GM15510 (cell line): ENCODE measurements around the gene RAPGEF4.

Source experiments
- POLR2A ChIP-seq: IDR thresholded peaks from 3 replicates; pipeline ENCODE4 v1.6.1; 2011; ENCODE audit warnings: borderline replicate concordance; ENCODE audit not compliant: insufficient read length; ENCODE audit errors: extremely low read depth

RAPGEF4 gene

DNA sequence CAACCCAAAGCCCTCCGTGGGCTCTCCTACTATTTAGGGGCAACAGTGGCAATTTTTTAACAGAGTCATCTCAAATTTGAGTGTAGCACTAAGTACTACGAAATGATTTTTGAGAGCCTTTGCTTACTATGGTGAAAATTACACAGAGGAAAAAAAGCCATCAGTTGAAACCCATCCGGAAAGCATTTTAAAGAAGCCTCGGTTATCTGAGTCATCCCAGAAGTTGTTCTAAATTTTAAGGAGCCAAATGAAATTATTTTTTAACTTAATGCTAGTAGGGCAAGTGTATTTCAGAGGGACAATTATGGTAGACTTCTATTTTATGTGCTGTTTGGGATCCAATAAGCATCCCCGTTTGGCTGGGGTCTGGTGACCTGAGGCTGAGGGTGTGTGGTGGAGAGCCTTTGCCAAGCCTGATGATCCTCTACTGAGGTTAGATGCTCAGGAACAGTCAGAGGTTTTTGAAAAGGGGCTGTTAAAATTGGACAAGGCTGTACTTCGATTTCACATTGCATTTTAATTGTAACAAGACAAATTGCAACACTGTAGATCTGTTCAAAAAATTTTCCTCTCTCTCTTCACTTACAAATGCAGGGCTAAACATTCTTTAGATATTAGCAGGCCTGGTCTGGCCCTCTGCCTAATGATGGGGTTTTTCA, 47.0 kb downstream of the RAPGEF4 start:
- TF ChIP-seq POLR2A, result no peak

DNA sequence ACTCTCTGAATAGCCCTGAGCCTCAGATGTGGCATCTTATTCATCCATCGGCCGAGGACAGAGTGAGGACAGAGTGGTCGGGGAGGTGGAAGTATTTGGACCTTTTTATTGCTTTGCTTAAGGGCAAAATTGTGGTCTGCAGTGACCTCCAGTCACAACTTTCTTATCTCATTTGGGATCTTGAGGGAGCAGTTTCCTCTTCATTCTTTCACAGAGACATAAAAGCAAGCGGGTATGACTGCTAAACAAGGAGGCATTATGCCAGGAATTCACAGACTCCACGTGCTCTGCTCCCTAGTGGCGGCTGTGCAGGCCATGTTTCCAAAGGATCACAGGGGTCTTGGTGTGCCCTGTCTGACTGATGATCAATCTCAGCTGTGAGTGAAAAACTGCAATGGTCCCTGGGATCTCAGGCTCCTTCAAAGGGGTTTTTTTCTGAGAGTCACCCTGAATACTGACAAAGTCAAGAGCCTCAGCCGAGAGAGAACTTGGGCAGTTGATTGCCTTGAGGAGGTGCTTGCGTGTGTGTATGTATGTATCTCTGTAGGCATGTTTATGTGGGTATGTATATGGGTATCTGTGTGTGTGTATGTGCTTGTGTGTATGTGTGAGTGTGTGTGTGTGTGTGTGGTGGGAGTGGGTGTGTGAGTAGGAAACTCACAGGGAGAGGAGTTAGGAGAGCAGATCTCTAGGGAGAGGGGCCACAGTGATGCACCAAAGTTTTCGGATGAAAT, 47.7 kb downstream of the RAPGEF4 start:
- no peak for TF ChIP-seq POLR2A

- TF ChIP-seq POLR2A, result no peak
These were observed 53.2 kb downstream of the RAPGEF4 start for GRCh38 chr2:172788871-172789270.

DNA sequence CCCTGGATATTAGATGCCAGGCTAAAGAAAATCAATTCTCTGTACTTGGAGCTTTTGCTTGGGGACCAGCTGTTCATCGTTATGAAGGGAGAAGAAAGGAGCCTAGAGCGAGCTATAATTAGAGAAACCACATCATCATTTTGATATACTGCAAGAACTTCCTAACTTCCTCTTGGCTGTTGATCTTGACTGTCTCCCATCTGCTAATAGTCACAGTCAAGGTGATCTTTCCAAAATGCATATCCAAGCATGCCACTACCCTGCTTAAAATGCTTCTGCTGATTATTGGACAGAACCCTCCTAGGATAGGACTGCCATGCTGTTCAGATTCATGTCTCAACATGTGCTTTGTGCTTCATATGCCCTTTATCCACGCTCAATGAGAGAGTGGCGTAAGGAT, 54.8 kb downstream of the RAPGEF4 start:
- TF ChIP-seq POLR2A, result no peak

DNA sequence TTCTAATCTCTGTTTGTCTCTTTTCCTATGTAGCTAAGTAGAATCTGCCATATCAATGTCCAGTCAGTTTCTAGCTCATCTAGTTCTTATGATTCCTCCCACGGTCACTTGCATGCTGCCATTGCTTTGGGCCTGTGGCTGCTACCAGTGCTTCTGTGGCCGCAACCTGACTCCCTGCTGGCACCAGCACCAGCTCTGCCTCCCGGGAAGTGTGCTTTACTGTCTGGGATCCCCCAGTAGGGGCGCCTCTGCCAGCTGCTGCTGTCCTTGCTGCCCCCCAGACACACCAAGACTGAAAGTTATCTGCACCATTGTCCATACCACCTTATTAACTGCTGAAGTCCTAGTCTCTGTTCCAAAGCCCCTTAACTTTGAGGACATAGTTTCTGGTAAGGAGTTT, 56.3 kb downstream of the RAPGEF4 start:
- no peak for TF ChIP-seq POLR2A

DNA sequence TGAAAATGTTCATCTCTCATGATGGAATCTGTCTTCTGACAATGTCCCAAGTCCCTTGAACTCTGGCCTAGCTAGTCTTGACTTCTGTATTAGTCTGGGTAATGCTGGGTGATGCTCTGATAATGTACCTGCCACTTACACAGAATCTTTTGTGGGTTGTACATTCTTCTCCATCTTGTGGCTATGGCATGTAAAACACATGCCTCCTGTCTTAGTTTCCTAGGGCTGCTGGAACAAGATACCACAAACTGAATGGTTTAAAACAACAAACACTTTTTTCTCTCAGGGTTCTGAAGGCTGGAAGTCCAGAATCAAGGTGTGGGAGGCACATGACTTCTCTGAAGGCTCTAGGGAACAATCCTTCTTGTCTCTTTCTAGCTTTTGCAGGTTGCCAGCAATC, 57.1 kb downstream of the RAPGEF4 start:
- no peak for TF ChIP-seq POLR2A

- no peak for TF ChIP-seq POLR2A
These were observed 68.8 kb downstream of the RAPGEF4 start for GRCh38 chr2:172804423-172804822.

DNA sequence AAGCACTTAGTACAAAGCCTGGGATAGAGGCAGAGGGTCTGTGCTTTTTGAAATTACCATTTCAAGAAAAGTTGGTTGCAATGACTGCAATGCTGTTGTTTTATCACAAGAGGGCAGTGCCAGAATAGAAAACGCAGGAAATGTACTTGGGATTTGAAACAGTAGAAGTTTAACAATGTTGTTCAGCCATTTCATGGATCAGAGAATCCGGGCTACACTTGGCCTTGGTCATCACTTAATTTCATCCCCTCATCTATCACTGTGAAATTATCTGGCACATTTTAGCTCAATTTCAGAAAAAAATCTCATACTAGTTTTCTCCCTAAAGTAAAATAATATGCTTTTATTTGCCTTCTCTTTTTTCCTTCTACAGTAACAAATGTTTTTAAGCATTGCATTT, 70.8 kb downstream of the RAPGEF4 start:
- TF ChIP-seq POLR2A, result no peak

DNA sequence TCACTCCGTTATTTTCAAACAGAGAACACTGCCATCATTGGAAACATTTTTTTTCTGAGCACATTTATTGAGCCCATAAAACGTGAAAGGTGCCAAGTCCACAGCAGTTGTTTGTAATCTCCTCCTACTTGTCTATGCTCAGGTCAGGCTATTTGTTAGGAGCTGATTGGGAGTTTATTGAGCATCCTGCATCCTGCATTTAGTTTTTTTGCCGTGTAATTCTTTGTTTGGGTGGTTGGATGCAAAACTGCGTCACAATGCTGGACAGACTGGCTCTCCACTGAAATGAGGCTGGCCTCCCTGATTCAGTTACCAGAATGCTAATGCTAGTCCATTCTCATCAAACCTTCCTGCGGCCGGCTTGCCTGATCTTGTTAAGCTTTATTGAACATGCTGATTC, 71.4 kb downstream of the RAPGEF4 start:
- TF ChIP-seq POLR2A, result no peak

- no peak for TF ChIP-seq POLR2A
These were observed 72.5 kb downstream of the RAPGEF4 start for GRCh38 chr2:172808156-172808555.

DNA sequence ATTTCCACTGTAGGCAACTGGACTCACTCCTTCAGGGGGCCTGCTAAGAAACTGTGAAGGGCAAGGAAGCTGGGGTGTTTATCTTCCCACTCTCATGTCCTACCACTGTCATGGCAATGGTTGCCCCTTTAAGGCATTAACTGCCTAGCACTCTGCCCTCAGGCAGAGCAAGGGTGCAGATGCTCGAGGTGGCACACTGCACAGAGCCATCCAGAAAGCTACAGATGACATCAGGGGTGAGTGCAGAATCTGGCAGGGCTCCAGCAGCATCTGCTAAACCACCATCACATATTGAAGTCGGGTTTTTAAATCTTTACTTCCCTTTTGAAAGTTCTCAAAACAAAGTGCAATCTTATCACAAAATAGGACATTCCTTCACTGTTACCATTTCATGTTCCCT, 75.4 kb downstream of the RAPGEF4 start:
- TF ChIP-seq POLR2A, result no peak

DNA sequence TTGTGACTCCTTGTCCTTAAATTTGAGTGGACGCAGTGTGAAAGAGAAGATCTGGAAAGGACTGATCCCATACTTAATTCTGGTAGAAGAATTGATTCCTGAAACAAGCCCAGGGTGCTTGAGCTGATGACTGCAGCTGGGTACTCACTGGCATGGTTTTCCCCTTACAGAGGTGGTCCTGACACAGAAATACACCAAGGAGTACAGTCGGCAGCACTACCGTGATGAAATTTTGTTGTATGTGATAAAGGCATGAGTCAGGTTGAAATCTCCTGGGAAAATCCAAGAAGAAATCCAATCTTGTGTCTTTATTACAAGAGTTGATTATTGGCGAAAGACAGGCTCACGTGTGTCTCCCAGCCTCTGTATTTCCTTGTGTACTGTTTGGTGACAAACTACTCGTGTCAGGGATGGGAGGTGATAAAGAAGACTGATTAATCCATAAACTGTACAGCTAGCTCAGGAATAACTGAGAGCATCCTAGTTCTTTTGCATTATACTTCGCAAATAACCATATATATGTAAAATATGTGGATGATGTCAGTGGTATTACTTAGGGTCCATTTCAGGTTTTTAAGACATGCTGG, 76.6 kb downstream of the RAPGEF4 start:
- no peak for TF ChIP-seq POLR2A

- TF ChIP-seq POLR2A, result no peak
These were observed 77.8 kb downstream of the RAPGEF4 start for GRCh38 chr2:172813314-172813888.

DNA sequence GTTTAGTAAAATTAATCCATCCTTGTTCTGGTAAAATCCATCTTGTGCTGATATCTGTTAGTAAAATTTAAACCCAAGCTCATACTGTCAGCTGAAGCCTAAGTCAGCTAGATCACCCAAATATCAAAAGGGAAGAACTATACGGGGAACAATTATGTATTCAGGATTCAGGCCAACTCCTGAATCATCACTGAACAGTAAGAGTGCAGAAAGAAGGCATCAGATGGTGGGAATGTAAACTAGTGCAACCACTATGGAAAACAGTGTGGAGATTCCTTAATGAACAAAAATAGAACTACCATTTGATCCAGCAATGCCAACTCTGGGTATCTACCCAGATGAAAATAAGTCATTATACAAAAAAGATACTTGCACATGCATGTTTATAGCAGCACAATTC, 81.8 kb downstream of the RAPGEF4 start:
- TF ChIP-seq POLR2A, result no peak

- no peak for TF ChIP-seq POLR2A
These were observed 84.3 kb downstream of the RAPGEF4 start for GRCh38 chr2:172819943-172820342.

DNA sequence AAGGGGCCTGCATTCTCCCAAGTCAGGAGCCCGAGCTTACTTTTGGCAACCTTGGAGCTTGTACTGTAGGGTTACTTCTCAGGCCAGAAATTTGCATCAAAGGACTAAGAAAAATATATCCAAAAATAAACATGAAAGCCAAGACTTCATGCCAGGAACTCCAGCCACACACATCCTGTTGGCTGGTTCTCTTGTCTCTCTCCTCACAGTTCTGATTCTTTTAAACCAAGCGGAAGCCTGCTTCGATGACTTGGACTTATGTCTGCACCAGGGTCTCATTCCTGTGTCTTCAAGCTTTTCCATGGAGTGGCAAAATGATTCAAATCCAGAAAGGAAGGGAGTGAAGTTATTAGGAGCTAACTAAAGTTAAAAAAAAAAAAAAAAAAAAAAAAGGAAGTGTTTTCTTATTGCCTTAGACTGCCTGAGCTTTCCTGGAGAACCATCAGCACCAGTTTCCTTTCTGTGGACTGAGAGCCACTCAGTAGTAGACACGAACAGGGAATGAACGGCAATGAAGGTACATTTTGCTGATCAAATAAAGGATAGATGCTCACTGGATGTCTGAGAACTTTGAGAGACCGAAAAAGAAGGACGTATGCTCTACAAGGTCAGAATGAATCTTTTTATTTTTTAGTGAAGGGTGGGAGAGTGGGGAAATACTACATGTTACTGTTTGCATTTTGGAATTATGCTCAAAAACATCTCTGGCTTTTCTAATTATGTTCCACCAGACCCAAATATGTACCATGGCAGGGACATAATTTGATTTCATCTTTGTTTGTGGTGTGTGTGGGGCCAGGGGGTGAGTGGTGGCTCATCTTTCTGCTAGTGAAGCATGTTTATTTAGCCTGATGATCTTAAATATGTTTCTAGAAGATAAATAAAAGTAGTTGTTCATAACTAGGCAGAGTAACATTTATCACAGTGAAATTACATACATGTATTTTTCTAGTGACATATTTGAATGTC, 86.0 kb downstream of the RAPGEF4 start:
- TF ChIP-seq POLR2A, result no peak

DNA sequence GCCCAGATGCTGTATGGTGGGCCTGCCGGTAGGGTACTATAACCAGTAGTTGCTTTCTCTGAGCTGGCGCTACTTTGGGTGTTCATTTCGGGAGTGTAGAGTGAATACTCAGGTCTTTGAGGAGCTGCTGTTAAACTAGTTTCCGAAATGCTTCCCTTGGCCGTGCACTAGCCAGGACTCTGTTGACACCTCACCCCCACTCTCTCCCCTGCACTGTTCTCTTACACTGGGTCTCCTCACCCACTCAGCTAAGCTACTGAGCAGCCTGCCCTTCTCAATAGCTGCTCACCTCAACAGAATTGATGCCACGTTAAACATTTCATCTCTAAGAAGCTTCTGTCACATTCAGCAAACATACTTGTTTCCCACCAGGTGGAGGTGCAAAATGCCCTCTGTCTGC, 86.9 kb downstream of the RAPGEF4 start:
- TF ChIP-seq POLR2A, result no peak
